Muscle of leg (tissue), 11 donors: ENCODE results near the gene NSD1. TPM values are rescaled to one million over a fixed set of nuclear protein-coding genes. Genes with fewer than 3 reads are reported as not detected.
A peak's percentile ranks its signal among the peaks of the same experiment; 100 is the strongest.

Experiments
- DNase-seq: peaks from one replicate; pipeline ENCODE4 v3.0.0; 2013
- H3K27ac ChIP-seq: one replicate; pipeline ENCODE4 v1.5.1; 2013; ENCODE audit warnings: mild to moderate bottlenecking, low read length, control low read depth
- H3K27me3 ChIP-seq: one replicate; pipeline ENCODE4 v1.6.1; 2013; ENCODE audit warnings: low read length; ENCODE audit not compliant: control insufficient read depth, insufficient read depth
- H3K36me3 ChIP-seq: one replicate; pipeline ENCODE4 v1.6.1; 2013; ENCODE audit warnings: low read length; ENCODE audit not compliant: control insufficient read depth, insufficient read depth
- H3K4me1 ChIP-seq: one replicate; pipeline ENCODE4 v1.6.1; 2013; ENCODE audit warnings: low read length; ENCODE audit not compliant: control insufficient read depth, insufficient read depth
- H3K4me3 ChIP-seq: one replicate; pipeline ENCODE4 v1.5.1; 2013; ENCODE audit warnings: low read length, control low read depth
- H3K9me3 ChIP-seq: replicated peaks from 2 replicates; pipeline ENCODE4 v1.6.1; 2013; ENCODE audit warnings: low read depth, low read length; ENCODE audit not compliant: control insufficient read depth
- WGBS: methylation state at CpG from one replicate; pipeline ENCODE4 v1.1.5; 2013; ENCODE audit warnings: missing lambda C conversion rate; ENCODE audit not compliant: insufficient coverage; 5-methylcytosine and 5-hydroxymethylcytosine counted together
- polyA plus RNA-seq, 8 donors: library from polyadenylated mRNA; unstranded; fragments of 120-200 nt; gene quantifications; one replicate each; pipeline versions ENCODE4 v1.2.1 to v1.2.3, GENCODE V29; 2013; ENCODE audit warnings: inconsistent platforms in 1 of 8, low replicate concordance in 1 of 8; ENCODE audit not compliant: insufficient read length in 8 of 8, insufficient read depth in 1 of 8
- total RNA-seq: library from RNA; stranded (reverse); fragments of 120-200 nt; gene quantifications from one replicate; pipeline ENCODE4 v1.2.4, GENCODE V29; 2013

The NSD1 gene
- total and polyA plus RNA-seq, 9 donors, result 28.2 to 63.6 (median 43.6) TPM

GRCh38 chr5:177306674-177307543, 173.3 kb downstream of the NSD1 start:
- H3K27ac ChIP-seq, result no peak overlapping the region
- H3K36me3 ChIP-seq, result peaks cover 55% of the 10 kb centered on the region
- H3K9me3 ChIP-seq, result no peaks in the 10 kb centered on the region
- H3K4me1 ChIP-seq, result peaks cover 69% of the 10 kb centered on the region
- no peaks in the 10 kb centered on the region for H3K27me3 ChIP-seq
- WGBS, result 75% methylated on average over 13 of the region's 15 CpGs
- H3K4me3 ChIP-seq, result no peak overlapping the region
- peak; percentile 60 for DNase-seq

GRCh38 chr5:177307544-177308363, 174.2 kb downstream of the NSD1 start:
- 87% methylated on average over 35 of the region's 43 CpGs for WGBS
- no peak for DNase-seq
- H3K27ac ChIP-seq, result no peak overlapping the region

GRCh38 chr5:177308740-177309139, 175.2 kb downstream of the NSD1 start:
- peak overlapping the region; percentile 78 for H3K27ac ChIP-seq
- WGBS, result 93% methylated on average over 10 of the region's 11 CpGs

More at GRCh38 chr5:177307544-177308363, 174.2 kb downstream of the NSD1 start:
- Histone ChIP-seq H3K36me3 (peaks cover 52% of the 10 kb centered on the region), H3K9me3 (no peaks in the 10 kb centered on the region), H3K27me3 (no peaks in the 10 kb centered on the region), H3K4me1 (peaks cover 66% of the 10 kb centered on the region), H3K4me3 (no peak overlapping the region)

GRCh38 chr5:177309351-177310191, 176.0 kb downstream of the NSD1 start:
- peak; percentile 76 for DNase-seq
- H3K4me1 ChIP-seq, result peaks cover 60% of the 10 kb centered on the region
- H3K36me3 ChIP-seq, result peaks cover 49% of the 10 kb centered on the region
- no peaks in the 10 kb centered on the region for H3K9me3 ChIP-seq
- no peaks in the 10 kb centered on the region for H3K27me3 ChIP-seq
- peak overlapping the region; percentile 78 for H3K27ac ChIP-seq
- WGBS, result 48% methylated on average over 8 of the region's 10 CpGs
- H3K4me3 ChIP-seq, result peak overlapping the region; percentile 64

More at GRCh38 chr5:177308740-177309139, 175.2 kb downstream of the NSD1 start:
- Histone ChIP-seq H3K4me3 (no peak overlapping the region), H3K9me3 (no peaks in the 10 kb centered on the region), H3K4me1 (peaks cover 66% of the 10 kb centered on the region), H3K36me3 (peaks cover 52% of the 10 kb centered on the region), H3K27me3 (no peaks in the 10 kb centered on the region)
- DNase-seq, result no peak

GRCh38 chr5:177310332-177310731, 176.8 kb downstream of the NSD1 start:
- no peaks in the 10 kb centered on the region for H3K9me3 ChIP-seq
- WGBS, result 77% methylated on average over 11 of the region's 13 CpGs
- H3K4me1 ChIP-seq, result peaks cover 53% of the 10 kb centered on the region
- DNase-seq, result no peak
- peaks cover 44% of the 10 kb centered on the region for H3K36me3 ChIP-seq
- peak overlapping the region; percentile 59 for H3K27ac ChIP-seq
- no peaks in the 10 kb centered on the region for H3K27me3 ChIP-seq
- H3K4me3 ChIP-seq, result peak overlapping the region; percentile 64

GRCh38 chr5:177310757-177311391, 177.3 kb downstream of the NSD1 start:
- Histone ChIP-seq H3K27ac (no peak overlapping the region), H3K4me3 (peak overlapping the region; percentile 64), H3K4me1 (peaks cover 50% of the 10 kb centered on the region)

GRCh38 chr5:177311392-177311722, 177.8 kb downstream of the NSD1 start:
- peaks cover 50% of the 10 kb centered on the region for H3K4me1 ChIP-seq
- H3K27ac ChIP-seq, result no peak overlapping the region
- no peak for DNase-seq

More at GRCh38 chr5:177310757-177311391, 177.3 kb downstream of the NSD1 start:
- no peaks in the 10 kb centered on the region for H3K27me3 ChIP-seq
- peak; percentile 55 for DNase-seq
- 7% methylated on average over 12 of the region's 20 CpGs for WGBS
- H3K9me3 ChIP-seq, result no peaks in the 10 kb centered on the region
- H3K36me3 ChIP-seq, result peaks cover 38% of the 10 kb centered on the region

GRCh38 chr5:177311723-177312648, 178.4 kb downstream of the NSD1 start, which contains the start of gene MXD3:
Gene MXD3 (minus strand): TSS chr5:177311898. CDS start chr5:177311830, 68 bp downstream.
- H3K27ac ChIP-seq, result peak within 1 kb of the TSS; percentile 82
- peaks cover 50% of the 10 kb centered on the region for H3K4me1 ChIP-seq
- peak; percentile 98 for DNase-seq
- H3K9me3 ChIP-seq, result no peaks in the 10 kb centered on the region
- peaks cover 27% of the 10 kb centered on the region for H3K36me3 ChIP-seq
- 0% methylated on average over 78 of the region's 78 CpGs for WGBS
- no peaks in the 10 kb centered on the region for H3K27me3 ChIP-seq
- peak within 1 kb of the TSS; percentile 64 for H3K4me3 ChIP-seq

More at GRCh38 chr5:177311392-177311722, 177.8 kb downstream of the NSD1 start:
- 0% methylated on average over 23 of the region's 23 CpGs for WGBS
- no peaks in the 10 kb centered on the region for H3K9me3 ChIP-seq
- peak overlapping the region; percentile 64 for H3K4me3 ChIP-seq
- peaks cover 33% of the 10 kb centered on the region for H3K36me3 ChIP-seq
- H3K27me3 ChIP-seq, result no peaks in the 10 kb centered on the region
